ENCODE data around the gene CPEB3. TPM values are rescaled to one million over a fixed set of nuclear protein-coding genes. Genes with fewer than 3 reads are reported as not detected.
"Not testable (repeated sequence)": the region's sequence is repeated elsewhere in the genome, so short reads cannot be mapped to it uniquely, and the experiment has no call there.

The CPEB3 gene
- total RNA-seq, 1 donor from 2014 or later = 8.0 TPM

DNA sequence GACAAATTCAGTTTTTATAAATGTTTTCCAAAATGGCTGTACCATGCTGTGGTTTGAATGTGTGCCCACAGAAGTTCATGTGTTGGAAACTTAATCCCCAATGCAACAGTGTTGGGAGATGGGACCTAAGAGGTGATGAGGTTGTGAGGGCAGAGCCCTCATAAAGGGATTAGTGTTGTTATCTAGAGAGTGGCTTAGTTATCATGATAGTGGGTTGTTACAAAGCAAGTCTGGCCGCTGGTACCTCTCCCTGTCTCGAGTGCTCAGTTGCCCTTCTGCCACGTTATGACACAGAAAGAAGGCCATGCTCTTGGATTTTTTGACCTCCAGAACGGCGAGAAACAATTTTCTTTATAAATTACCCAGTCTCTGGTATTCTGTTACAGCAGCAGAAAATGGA is 248.3 kb downstream of the CPEB3 start:
- TF ChIP-seq CTCF (IDR thresholded peaks at IDR 0.05; ENCODE audit: partially characterized antibody, unreplicated experiment) = no peak
- Mint-ChIP-seq H3K27ac (ENCODE audit: unreplicated experiment) (no peak overlapping the region), H3K9me3 (ENCODE audit: unreplicated experiment) (peaks cover 2% of the 10 kb centered on the region), H3K4me3 (ENCODE audit: unreplicated experiment) (no peak overlapping the region), H3K4me1 (ENCODE audit: low read depth, unreplicated experiment) (no peaks in the 10 kb centered on the region), H3K36me3 (ENCODE audit: unreplicated experiment) (no peaks in the 10 kb centered on the region), H3K27me3 (ENCODE audit: unreplicated experiment) (no peaks in the 10 kb centered on the region)
- DNase-seq = no peak

- Mint-ChIP-seq H3K4me3 (ENCODE audit: unreplicated experiment) (no peak overlapping the region), H3K9me3 (ENCODE audit: unreplicated experiment) (peaks cover 2% of the 10 kb centered on the region), H3K27ac (ENCODE audit: unreplicated experiment) (no peak overlapping the region), H3K4me1 (ENCODE audit: low read depth, unreplicated experiment) (no peaks in the 10 kb centered on the region), H3K36me3 (ENCODE audit: unreplicated experiment) (peaks cover under 1% of the 10 kb centered on the region), H3K27me3 (ENCODE audit: unreplicated experiment) (no peaks in the 10 kb centered on the region)
- no peak for TF ChIP-seq CTCF (IDR thresholded peaks at IDR 0.05; ENCODE audit: partially characterized antibody, unreplicated experiment)
- DNase-seq = no peak
Observed at GRCh38 chr10:92038949-92039348, 251.9 kb downstream of the CPEB3 start.

- H3K27me3 Mint-ChIP-seq (ENCODE audit: unreplicated experiment); H3K36me3 Mint-ChIP-seq (ENCODE audit: unreplicated experiment); DNase-seq; H3K27ac Mint-ChIP-seq (ENCODE audit: unreplicated experiment); H3K4me3 Mint-ChIP-seq (ENCODE audit: unreplicated experiment); H3K4me1 Mint-ChIP-seq (ENCODE audit: low read depth, unreplicated experiment); H3K9me3 Mint-ChIP-seq (ENCODE audit: unreplicated experiment): not testable (repeated sequence)
Observed at GRCh38 chr10:92033070-92033469, 257.8 kb downstream of the CPEB3 start.

- H3K27ac Mint-ChIP-seq (ENCODE audit: unreplicated experiment) = no peak overlapping the region
- no peak for TF ChIP-seq CTCF (IDR thresholded peaks at IDR 0.05; ENCODE audit: partially characterized antibody, unreplicated experiment)
- no peak for DNase-seq
- H3K36me3 Mint-ChIP-seq (ENCODE audit: unreplicated experiment) = peaks cover 10% of the 10 kb centered on the region
- no peak overlapping the region for H3K4me3 Mint-ChIP-seq (ENCODE audit: unreplicated experiment)
- peaks cover 3% of the 10 kb centered on the region for H3K4me1 Mint-ChIP-seq (ENCODE audit: low read depth, unreplicated experiment)
- H3K27me3 Mint-ChIP-seq (ENCODE audit: unreplicated experiment) = no peaks in the 10 kb centered on the region
- H3K9me3 Mint-ChIP-seq (ENCODE audit: unreplicated experiment) = peaks cover 2% of the 10 kb centered on the region
Observed at GRCh38 chr10:92031580-92031979, 259.3 kb downstream of the CPEB3 start.

- no peak for DNase-seq
- H3K27ac Mint-ChIP-seq (ENCODE audit: unreplicated experiment) = no peak overlapping the region
- H3K36me3 Mint-ChIP-seq (ENCODE audit: unreplicated experiment) = no peaks in the 10 kb centered on the region
- no peak overlapping the region for H3K4me3 Mint-ChIP-seq (ENCODE audit: unreplicated experiment)
- no peaks in the 10 kb centered on the region for H3K9me3 Mint-ChIP-seq (ENCODE audit: unreplicated experiment)
- no peaks in the 10 kb centered on the region for H3K27me3 Mint-ChIP-seq (ENCODE audit: unreplicated experiment)
- H3K4me1 Mint-ChIP-seq (ENCODE audit: low read depth, unreplicated experiment) = no peaks in the 10 kb centered on the region
- no peak for TF ChIP-seq CTCF (IDR thresholded peaks at IDR 0.05; ENCODE audit: partially characterized antibody, unreplicated experiment)
Observed at GRCh38 chr10:92027141-92027540, 263.7 kb downstream of the CPEB3 start.

GRCh38 chr10:92025340-92025739 is 265.5 kb downstream of the CPEB3 start:
- not testable (repeated sequence) for H3K4me1 Mint-ChIP-seq (ENCODE audit: low read depth, unreplicated experiment); H3K36me3 Mint-ChIP-seq (ENCODE audit: unreplicated experiment); H3K27me3 Mint-ChIP-seq (ENCODE audit: unreplicated experiment); DNase-seq; H3K4me3 Mint-ChIP-seq (ENCODE audit: unreplicated experiment); H3K27ac Mint-ChIP-seq (ENCODE audit: unreplicated experiment); H3K9me3 Mint-ChIP-seq (ENCODE audit: unreplicated experiment)

Measured in glutamatergic neuron (in vitro differentiated cells).